GM19463 (cell line): ENCODE measurements around the gene SBNO1.
"Not testable (repeated sequence)": the region's sequence is repeated elsewhere in the genome, so short reads cannot be mapped to it uniquely, and the experiment has no call there.

ENCODE experiments used
- ATAC-seq: cut with Tn5 transposase; IDR thresholded peaks from one replicate; pipeline ENCODE4 v1.9.1; 2021; ENCODE audit warnings: mild to moderate bottlenecking, moderate library complexity; ENCODE audit not compliant: unreplicated experiment

SBNO1 gene

GRCh38 chr12:123356159-123356670 is 8.4 kb downstream of the SBNO1 start:
- no peak for ATAC-seq

- ATAC-seq: no peak
These were observed 10.0 kb downstream of the SBNO1 start for GRCh38 chr12:123354600-123354999.

- no peak for ATAC-seq
These were observed 13.3 kb downstream of the SBNO1 start for GRCh38 chr12:123351349-123351748.

- no peak for ATAC-seq
These were observed 17.7 kb downstream of the SBNO1 start for GRCh38 chr12:123346946-123347345.

- ATAC-seq: no peak
These were observed 20.6 kb downstream of the SBNO1 start for GRCh38 chr12:123344086-123344485.

- no peak for ATAC-seq
These were observed 27.6 kb downstream of the SBNO1 start for GRCh38 chr12:123337070-123337469.

GRCh38 chr12:123336530-123336929 is 28.1 kb downstream of the SBNO1 start:
- no peak for ATAC-seq

GRCh38 chr12:123335490-123335889 is 29.2 kb downstream of the SBNO1 start:
- ATAC-seq: no peak

- ATAC-seq: no peak
These were observed 34.8 kb downstream of the SBNO1 start for GRCh38 chr12:123329799-123330198.

GRCh38 chr12:123319826-123320225 is 44.8 kb downstream of the SBNO1 start:
- no peak for ATAC-seq

GRCh38 chr12:123319273-123319672 is 45.4 kb downstream of the SBNO1 start:
- ATAC-seq: no peak

GRCh38 chr12:123313046-123313445 is 51.6 kb downstream of the SBNO1 start:
- not testable (repeated sequence) for ATAC-seq

- no peak for ATAC-seq
These were observed 58.4 kb downstream of the SBNO1 start for GRCh38 chr12:123306200-123306599.

GRCh38 chr12:123305136-123305535 is 59.5 kb downstream of the SBNO1 start:
- no peak for ATAC-seq

GRCh38 chr12:123293178-123293760 is 71.4 kb downstream of the SBNO1 start:
- no peak for ATAC-seq

GRCh38 chr12:123289911-123290310 is 74.7 kb downstream of the SBNO1 start:
- no peak for ATAC-seq

GRCh38 chr12:123288751-123289346 is 75.8 kb downstream of the SBNO1 start:
- no peak for ATAC-seq

- no peak for ATAC-seq
These were observed 77.8 kb downstream of the SBNO1 start for GRCh38 chr12:123286652-123287373.

- ATAC-seq: no peak
These were observed 80.0 kb downstream of the SBNO1 start for GRCh38 chr12:123284669-123285068.

- ATAC-seq: no peak
These were observed 81.2 kb downstream of the SBNO1 start for GRCh38 chr12:123283461-123283860.

- no peak for ATAC-seq
These were observed 82.5 kb downstream of the SBNO1 start for GRCh38 chr12:123282111-123282510.

- no peak for ATAC-seq
These were observed 83.7 kb downstream of the SBNO1 start for GRCh38 chr12:123280971-123281370.
